ENCODE measurements around the gene CHKB.

CHKB gene

DNA sequence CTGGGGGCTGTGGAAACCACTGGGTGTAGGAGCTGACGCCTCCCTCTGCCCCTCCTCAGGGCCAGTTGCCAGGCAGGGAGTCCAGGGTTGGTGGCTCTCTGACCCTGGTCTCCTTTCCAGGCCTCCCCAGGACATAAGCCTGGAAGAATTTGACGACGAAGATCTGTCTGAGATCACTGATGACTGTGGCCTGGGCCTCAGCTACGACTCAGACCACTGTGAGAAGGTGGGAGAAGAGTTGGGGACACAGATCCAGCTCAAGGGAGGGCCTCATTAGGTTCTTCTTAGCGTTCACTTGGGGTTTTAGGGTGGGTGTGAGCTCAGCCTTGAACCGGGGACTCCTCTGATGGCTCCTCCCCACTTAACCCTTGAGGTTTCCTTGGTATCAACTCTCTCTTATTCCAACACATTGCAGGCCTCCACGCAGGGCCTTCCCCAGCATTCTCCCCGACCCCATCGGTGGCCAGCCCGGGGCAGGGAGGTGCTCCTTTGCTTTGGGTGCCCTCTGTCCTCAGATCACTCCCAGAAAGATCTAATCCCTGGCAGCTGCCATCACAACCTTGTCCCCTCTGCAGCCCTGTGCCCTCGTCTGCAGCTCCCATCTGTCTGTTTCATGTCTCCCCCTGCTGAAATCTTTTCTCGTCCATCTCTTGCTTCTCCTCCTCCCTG lies 19.2 kb upstream of the CHKB start:
- peak in 3 of 10 donors; percentile 15 to 59 (median 56) for DNase-seq
- intact Hi-C loops (cut with DNase I): no loop called here

DNA sequence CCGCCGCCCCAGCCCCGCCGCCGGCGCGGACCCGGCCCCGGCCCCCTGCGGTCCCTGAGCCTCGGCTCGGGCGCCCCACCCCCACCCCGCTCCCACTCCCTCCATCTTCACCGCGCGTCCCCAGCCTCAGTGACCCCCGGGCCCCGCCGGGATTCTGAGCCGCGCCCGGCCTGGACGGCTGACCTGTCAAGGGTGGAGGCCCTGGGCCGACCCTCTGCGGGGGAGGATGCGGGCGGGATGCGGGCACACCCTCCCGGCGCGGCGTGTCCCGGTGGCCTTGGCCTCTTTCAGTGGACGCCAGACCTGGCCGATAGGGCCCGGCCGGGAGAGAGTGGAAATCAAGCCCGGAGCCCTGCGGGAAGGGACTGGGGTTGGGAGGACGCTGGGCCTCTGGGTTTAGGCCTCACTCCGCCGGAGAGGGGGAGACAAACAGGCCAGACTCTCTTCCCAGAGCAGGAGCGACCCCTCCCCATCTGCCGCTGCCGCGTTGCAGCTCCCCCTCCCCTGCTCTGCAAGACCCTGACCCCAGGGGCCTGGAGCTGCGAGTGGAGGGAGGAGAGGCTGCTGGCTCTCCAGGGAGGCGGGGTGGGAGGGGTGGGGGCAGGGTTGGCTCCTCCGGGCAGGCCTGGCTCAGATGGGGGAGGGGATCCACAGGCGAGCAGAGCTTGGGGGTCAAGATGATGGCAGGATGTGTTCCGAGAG lies 18.5 kb upstream of the CHKB start:
- intact Hi-C loops (cut with DNase I): no loop called here
- peak in 3 of 10 donors; percentile 76 to 83 (median 83) for DNase-seq

DNA sequence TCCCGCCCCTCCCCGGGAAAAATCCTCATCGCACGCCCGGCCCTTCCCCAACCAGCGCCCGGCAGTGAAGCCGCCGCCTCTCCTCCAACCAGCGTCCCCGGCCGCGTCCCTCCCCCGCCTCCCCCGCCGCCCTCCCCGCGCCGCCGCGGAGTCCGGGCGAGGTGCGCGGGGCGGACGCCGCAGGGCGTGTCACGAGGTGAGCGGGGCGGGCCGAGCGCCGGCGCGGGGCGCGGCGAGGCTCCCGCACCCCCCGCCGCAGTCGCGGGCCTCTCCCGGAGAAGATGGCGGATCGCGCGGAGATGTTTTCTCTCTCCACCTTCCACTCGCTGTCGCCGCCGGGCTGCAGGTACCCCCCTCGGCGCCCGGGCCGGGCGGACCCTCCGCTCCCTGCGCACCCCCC lies 17.9 kb upstream of the CHKB start, which contains the start of gene MAPK8IP2:
Gene MAPK8IP2 (plus strand): TSS at position 256 of the 400 bp plus-strand sequence. CDS start 26 bp downstream, at position 282.
- peak in 7 of 10 donors; percentile 39 to 93 (median 48) for DNase-seq
- intact Hi-C loops (cut with DNase I): no loop called here

DNA sequence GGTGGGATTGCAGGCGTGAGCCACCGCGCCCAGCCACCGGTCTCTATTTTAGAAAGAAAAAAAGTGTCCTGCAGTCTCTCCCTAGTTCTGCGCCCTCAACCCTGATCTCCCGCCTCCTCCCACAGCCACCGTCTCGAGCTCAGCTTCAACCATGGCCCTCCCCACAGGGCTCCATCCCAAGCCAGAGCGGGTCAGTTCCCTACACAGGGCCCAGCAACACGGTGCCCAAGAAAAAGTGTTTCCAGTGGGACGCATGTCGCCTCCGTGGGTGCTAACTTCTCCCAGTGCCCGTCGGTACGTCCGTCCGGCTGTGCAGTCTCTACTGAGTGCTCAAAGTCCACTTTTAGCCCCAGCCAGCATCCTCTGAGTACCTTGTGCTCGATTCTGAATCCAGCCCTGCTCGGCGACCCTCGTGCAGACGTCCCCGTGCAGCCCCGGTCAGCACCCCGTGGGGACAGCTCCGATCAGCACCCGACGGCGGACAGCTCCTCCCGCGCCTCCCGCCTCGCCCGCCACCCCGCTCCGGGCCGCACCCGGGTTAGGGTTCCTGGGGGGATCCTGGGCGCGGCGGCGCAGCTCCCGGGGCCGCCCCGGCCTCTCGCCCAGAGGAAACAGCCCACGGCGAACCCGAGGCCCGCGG lies 17.3 kb upstream of the CHKB start:
- intact Hi-C loops (cut with DNase I): no loop called here
- DNase-seq: peak in 6 of 10 donors; percentile 38 to 88 (median 72)

- intact Hi-C loops (cut with DNase I): no loop called here
Observed at GRCh38 chr22:50597097-50597496, 14.4 kb upstream of the CHKB start.

GRCh38 chr22:50595189-50595588 lies 12.5 kb upstream of the CHKB start:
- peak in 1 of 10 donors; percentile 7 for DNase-seq
- intact Hi-C loops (cut with DNase I): no loop called here

More at GRCh38 chr22:50597097-50597496, 14.4 kb upstream of the CHKB start:
- peak in 2 of 10 donors; percentile 6 to 31 for DNase-seq

DNA sequence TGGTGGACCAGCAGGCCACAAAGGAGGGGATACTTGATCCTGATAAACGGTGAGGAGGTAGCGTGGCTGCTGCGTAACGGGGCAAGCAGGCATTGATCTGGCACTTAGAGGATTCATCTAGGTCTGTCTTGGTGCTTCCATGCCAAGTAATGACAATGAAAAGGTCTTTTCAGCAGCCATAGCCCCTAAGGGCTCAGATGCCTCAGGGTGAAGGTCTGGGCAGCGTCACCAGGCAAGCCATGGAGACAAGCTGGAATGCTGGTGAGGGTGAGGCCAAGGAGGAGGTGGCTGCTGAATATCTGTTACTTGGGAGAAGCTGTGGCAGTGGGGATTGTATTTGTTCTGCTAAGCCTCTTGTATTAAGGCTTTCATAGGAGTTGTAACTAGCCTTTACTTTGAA lies 4.8 kb upstream of the CHKB start:
- peak in 2 of 10 donors; percentile 1 to 29 for DNase-seq
- intact Hi-C loops (cut with DNase I): no loop called here

- DNase-seq: peak in 3 of 10 donors; percentile 9 to 59 (median 20)
- intact Hi-C loops (cut with DNase I): no loop called here
Observed at GRCh38 chr22:50586416-50586815, 3.8 kb upstream of the CHKB start.

DNA sequence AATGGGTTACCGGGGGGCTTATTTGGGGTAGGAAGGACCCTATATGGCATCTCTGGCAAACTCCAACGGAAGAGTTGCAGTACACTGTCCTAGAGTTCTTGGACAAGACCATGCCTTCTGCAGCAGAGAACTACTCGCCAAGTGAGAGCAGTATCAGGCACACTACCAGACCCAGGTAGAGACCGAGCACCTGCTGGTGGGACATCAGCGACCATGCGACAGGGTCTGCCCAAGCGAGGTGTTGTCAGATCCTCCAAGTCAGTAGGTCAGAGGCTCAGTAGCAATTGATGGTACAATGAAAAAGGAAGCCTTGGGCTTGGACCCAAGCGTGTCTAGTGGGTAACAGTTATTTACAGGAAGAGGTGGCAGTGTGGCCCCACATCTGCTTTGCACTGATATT lies 3.1 kb upstream of the CHKB start:
- DNase-seq: peak in 4 of 10 donors; percentile 2 to 50 (median 16)
- intact Hi-C loops (cut with DNase I): no loop called here

DNA sequence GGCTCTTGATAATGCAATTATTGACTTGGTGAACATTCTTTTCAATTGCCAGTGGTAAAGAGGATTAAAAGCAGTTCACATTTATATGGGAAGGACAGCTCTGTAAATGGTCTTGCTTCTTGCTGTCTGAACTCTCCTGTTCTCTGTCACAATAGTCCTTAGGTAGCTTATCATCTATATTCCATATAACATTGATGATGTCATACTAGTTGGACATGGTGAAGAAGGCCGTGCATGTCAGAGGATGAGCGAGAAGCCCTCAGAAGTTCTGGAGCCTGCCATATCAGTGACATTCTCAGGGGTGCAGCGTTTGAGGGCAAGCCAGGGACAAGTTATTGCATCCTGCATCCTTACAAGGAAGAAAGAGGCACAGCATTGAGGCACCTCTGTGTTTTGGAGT lies 2.6 kb upstream of the CHKB start:
- intact Hi-C loops (cut with DNase I): no loop called here
- peak in 2 of 10 donors; percentile 29 for DNase-seq

DNA sequence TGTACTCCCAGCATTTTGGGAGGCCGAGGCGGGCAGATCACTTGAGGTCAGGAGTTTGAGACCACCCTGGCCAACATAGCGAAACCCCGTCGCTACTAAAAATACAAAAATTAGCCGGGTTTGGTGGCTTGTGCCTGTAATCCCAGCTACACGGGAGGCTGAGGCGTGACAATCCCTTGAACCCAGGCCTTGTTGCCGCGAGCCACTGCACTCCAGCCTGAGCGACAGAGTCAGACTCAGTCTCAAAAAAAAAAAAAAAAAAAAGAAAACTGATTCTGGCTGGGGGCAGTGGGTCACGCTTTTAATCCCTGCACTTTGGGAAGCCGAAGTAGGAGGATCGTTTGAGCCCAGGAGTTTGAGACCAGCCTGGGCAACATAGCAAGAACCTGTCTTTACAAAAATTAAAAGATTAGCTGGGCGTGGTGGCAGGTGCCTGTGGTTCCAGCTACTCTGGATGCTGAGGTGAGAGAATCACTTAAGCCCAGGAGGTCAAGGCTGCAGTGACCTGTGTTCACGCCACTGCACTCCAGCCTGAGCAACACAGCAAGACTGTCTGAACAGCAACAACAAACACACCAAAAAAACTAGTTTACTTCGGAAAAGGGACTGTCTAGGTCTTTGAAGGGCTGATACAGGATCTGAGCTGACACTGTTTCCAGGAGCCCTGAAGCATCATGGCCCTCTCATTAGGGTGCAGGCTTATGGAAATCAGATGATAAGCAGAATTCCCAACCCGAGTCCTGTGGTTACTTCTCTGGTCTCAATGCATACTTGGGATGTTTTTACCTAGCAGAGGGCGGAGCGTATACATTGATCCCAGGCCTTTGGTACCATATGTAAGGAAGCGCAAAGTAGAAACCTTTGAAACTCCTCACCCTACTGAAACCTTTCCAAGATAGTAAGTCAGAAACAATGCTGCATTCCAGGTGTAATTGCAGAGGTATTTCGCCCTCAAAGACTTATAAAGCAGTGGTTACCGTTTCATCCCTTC lies 1.8 kb upstream of the CHKB start:
- intact Hi-C loops (cut with DNase I): loop anchor here (5.0 kb wide), 1 partner anchor 38 kb away; no protein-coding TSS in a partner anchor
- peak in 3 of 10 donors; percentile 51 to 60 (median 58) for DNase-seq

- DNase-seq: peak in 4 of 10 donors; percentile 6 to 85 (median 70)
Observed at GRCh38 chr22:50583294-50583861, 729 bp upstream of the CHKB start.

GRCh38 chr22:50581950-50582492 lies 628 bp downstream of the CHKB start:
- intact Hi-C loops (cut with DNase I): loop anchor here (1.0 to 5.0 kb wide), 3 partner anchors 19 to 57 kb away; partner anchors contain the start of genes SCO2 and SYCE3
- peak in 4 of 10 donors; percentile 4 to 82 (median 74) for DNase-seq

More at GRCh38 chr22:50583294-50583861, 729 bp upstream of the CHKB start:
- intact Hi-C loops (cut with DNase I): loop anchor here (2.0 to 5.0 kb wide), 2 partner anchors 21 to 39 kb away; partner anchors contain the start of gene SYCE3

GRCh38 chr22:50581031-50581949 lies 1.4 kb downstream of the CHKB start:
- intact Hi-C loops (cut with DNase I): loop anchor here (5.0 kb wide), 1 partner anchor 41 kb away; no protein-coding TSS in a partner anchor

DNA sequence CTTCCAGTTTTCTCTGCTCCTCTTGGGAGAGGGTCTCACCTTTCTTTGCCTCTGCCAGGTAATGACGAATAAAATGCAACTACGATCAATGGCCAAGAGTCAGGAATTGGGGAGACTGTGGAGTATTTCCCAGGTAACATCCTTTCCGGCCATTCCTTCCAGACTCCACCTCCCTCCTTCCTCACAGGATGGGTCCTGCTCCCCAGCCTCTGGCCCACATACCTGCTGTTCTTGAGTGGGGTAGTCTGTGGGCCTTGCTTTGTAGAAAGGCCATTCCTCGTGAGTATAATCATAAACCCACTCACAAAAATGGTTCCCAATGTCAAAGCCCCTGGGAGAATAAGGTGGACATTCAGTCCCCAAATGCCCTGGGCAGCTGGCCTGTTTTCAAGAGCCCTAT lies 2.9 kb downstream of the CHKB start:
- intact Hi-C loops (cut with DNase I): loop anchor here (5.0 kb wide), 1 partner anchor 43 kb away; no protein-coding TSS in a partner anchor
- DNase-seq: peak in 2 of 10 donors; percentile 23 to 29

More at GRCh38 chr22:50581031-50581949, 1.4 kb downstream of the CHKB start:
- DNase-seq: peak in 3 of 10 donors; percentile 43 to 57 (median 49)

DNA sequence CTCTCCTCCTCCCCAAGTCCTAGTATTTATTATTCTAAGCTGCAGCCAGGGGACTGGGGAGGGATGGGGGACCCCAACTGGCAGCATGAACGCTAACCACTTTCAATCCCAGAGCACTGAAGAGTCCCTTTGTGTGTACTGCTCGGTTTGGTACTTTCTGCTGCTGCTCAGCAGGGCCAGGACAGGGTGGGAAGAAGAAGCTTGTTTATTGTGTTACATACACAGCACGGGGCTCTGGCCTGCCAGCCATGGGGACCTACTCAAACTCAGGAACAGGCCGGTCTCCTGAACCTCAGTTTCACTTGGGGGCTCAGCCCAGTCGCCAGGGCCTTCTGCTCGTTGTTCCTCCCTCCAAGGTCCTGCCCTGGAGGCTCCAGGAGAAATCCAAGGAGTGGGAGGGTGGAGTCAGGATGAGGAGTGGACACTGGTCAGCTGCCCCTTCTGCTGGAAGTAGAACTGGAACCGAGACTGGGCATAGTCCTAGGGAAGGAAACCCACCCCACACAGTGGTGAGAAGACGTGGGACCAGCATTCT lies 3.8 kb downstream of the CHKB start:
- DNase-seq: peak in 2 of 10 donors; percentile 41 to 47
- intact Hi-C loops (cut with DNase I): no loop called here

All from posterior cingulate gyrus (tissue), 11 donors.